K562 (cell line): ENCODE results near the gene HGD. TPM values are rescaled to one million over a fixed set of nuclear protein-coding genes. Genes with fewer than 3 reads are reported as not detected.

Experiments used
- DMBX1 ChIP-seq: fragments of 250-450 bp; sonication (Bioruptor Pico); IDR thresholded peaks from 2 replicates; pipeline ENCODE4 v1.8.0; 2022; ENCODE audit warnings: inconsistent platforms, mild to moderate bottlenecking, moderate library complexity, borderline replicate concordance
- ZNF318 ChIP-seq, 2 experiments: fragments of 450-650 bp; IDR thresholded peaks; 2 replicates each; pipeline ENCODE4 v1.6.1; 2016; ENCODE audit warnings: mild to moderate bottlenecking in 2 of 2, borderline replicate concordance in 1 of 2, low read depth in 1 of 2, moderate library complexity in 1 of 2
- ZSCAN29 ChIP-seq: fragments of 450-650 bp; IDR thresholded peaks from 2 replicates; pipeline ENCODE4 v1.6.1; 2017
- polyA plus RNA-seq, 8 experiments: library from polyadenylated mRNA; depleted of rRNA in 4 of 8; stranded (reverse) in 5 of 8; unstranded in 3 of 8; fragments of >200 nt; fragmentation: Nextera tagmentation in 2 of 8; fragmentation: Illumina TruSeq in 1 of 8; extraction: Ambion mirVana in 2 of 8; extraction: Trizol in 1 of 8; gene quantifications; 2 replicates each; pipeline versions ENCODE4 v1.2.1 to v1.2.3, GENCODE V29; 2011 to 2014; ENCODE audit warnings: inconsistent platforms in 1 of 8, missing spikeins in 1 of 8
- total RNA-seq, 7 experiments: library from RNA; depleted of rRNA in 6 of 7; stranded (reverse); fragments of >200 nt in 6 of 7; fragmentation: Illumina TruSeq in 2 of 7; extraction: Trizol in 2 of 7; gene quantifications; 2 replicates each; pipeline versions ENCODE4 v1.2.1 to v1.2.3, GENCODE V29; 2011 to 2021; ENCODE audit warnings: low replicate concordance in 1 of 7

The HGD gene
- total and polyA plus RNA-seq, 9 of the 15 experiments (the other 6 are each of a cell fraction or from before 2014, with no cell fraction given): 0.08 to 0.25 (median 0.17) TPM; not detected in 4

- TF ChIP-seq ZNF318 (IDR thresholded peaks at IDR 0.05; ENCODE audit: borderline replicate concordance in 1 of 2, low read depth in 1 of 2) (no peak), DMBX1 (CRISPR knock-in tag) (no peak), ZSCAN29 (no peak)
Observed at GRCh38 chr3:120708408-120708807, 26.4 kb upstream of the HGD start (continued).
